ENCODE results near the gene GUCA1A.

The GUCA1A gene

DNA sequence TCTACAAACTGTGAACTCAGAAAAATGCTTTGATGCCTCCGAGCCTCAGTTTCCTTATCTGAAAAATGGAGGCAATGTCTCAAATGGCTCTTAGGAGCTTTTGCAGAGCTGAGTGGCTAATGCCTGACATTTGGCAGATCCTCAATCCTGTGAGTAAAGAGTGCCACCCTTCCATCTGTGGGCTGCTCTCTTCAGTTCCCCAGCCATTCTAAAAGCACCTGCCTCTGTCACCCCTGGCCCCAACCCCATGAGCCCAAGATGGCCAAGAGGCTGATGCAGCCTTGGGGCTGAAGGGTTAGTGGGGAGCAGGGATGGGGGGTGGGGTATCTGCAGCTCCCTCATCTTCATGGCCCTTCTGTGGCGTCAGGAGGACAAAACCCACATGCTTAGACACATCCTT is 14.5 kb upstream of the GUCA1A start:
- no peak overlapping the region for H3K9ac ChIP-seq (ENCODE audit: low read length)
- no peaks in the 10 kb centered on the region for H3K9me3 ChIP-seq (ENCODE audit: insufficient read depth, low read length)
- no peak overlapping the region for H3K27ac ChIP-seq (ENCODE audit: low read depth, low read length)
- H2AFZ ChIP-seq (ENCODE audit: low read depth, low read length, severe bottlenecking): no peak overlapping the region
- no peak overlapping the region for H3K4me3 ChIP-seq (ENCODE audit: insufficient read depth, low read length, poor library complexity, severe bottlenecking)
- no peak overlapping the region for H3K4me2 ChIP-seq (ENCODE audit: low read depth, low read length, poor library complexity, severe bottlenecking)
- no peaks in the 10 kb centered on the region for H3K9me2 ChIP-seq (replicated peaks; ENCODE audit: insufficient read depth, low read length)
- H3K79me2 ChIP-seq (ENCODE audit: insufficient read depth, low read length): no peaks in the 10 kb centered on the region
- H3F3A ChIP-seq (ENCODE audit: insufficient read depth): no peaks in the 10 kb centered on the region
- H3K36me3 ChIP-seq (ENCODE audit: low read length): no peaks in the 10 kb centered on the region
- H3K27me3 ChIP-seq (ENCODE audit: low read length): no peaks in the 10 kb centered on the region
- H4K20me1 ChIP-seq (ENCODE audit: low read depth, low read length): no peaks in the 10 kb centered on the region
- no peak for TF ChIP-seq EZH2phosphoT487 (conservative IDR thresholded peaks at IDR 0.05; ENCODE audit: low read length)
- TF ChIP-seq, protein P1, sequence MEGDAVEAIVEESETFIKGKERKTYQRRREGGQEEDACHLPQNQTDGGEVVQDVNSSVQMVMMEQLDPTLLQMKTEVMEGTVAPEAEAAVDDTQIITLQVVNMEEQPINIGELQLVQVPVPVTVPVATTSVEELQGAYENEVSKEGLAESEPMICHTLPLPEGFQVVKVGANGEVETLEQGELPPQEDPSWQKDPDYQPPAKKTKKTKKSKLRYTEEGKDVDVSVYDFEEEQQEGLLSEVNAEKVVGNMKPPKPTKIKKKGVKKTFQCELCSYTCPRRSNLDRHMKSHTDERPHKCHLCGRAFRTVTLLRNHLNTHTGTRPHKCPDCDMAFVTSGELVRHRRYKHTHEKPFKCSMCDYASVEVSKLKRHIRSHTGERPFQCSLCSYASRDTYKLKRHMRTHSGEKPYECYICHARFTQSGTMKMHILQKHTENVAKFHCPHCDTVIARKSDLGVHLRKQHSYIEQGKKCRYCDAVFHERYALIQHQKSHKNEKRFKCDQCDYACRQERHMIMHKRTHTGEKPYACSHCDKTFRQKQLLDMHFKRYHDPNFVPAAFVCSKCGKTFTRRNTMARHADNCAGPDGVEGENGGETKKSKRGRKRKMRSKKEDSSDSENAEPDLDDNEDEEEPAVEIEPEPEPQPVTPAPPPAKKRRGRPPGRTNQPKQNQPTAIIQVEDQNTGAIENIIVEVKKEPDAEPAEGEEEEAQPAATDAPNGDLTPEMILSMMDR (IDR thresholded peaks at IDR 0.05; ENCODE audit: insufficient read depth, low read length, poor library complexity, severe bottlenecking): no peak

- H3K9ac ChIP-seq (ENCODE audit: low read length): no peak overlapping the region
Measured at GRCh38 chr6:42159431-42160024, 13.6 kb upstream of the GUCA1A start.

DNA sequence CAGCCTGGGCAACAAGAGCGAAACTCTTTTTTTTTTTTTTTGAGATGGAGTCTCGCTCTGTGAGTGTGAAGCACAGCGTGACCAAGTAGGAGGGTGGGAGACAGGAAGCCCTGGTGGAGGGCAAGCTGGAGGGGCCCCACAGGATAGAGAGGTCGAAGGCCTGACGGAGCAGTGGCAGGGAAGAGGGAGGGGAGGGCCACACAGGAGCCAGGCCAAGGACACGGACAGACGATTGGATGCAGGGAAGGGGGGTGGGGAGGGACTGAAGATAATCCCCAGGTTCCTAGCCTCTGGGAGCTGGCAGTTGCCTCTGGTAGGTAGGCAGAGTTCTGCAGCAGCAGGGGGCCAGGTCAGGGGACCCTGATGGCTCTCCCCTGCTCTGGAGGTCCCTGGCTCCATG is 10.8 kb upstream of the GUCA1A start:
- H3K4me3 ChIP-seq (ENCODE audit: insufficient read depth, low read length, poor library complexity, severe bottlenecking): no peak overlapping the region

More at GRCh38 chr6:42159431-42160024, 13.6 kb upstream of the GUCA1A start:
- no peak overlapping the region for H3K4me2 ChIP-seq (ENCODE audit: low read depth, low read length, poor library complexity, severe bottlenecking)
- H3K4me3 ChIP-seq (ENCODE audit: insufficient read depth, low read length, poor library complexity, severe bottlenecking): no peak overlapping the region
- H4K20me1 ChIP-seq (ENCODE audit: low read depth, low read length): no peaks in the 10 kb centered on the region
- no peaks in the 10 kb centered on the region for H3F3A ChIP-seq (ENCODE audit: insufficient read depth)
- TF ChIP-seq, protein P1 (IDR thresholded peaks at IDR 0.05; ENCODE audit: insufficient read depth, low read length, poor library complexity, severe bottlenecking): no peak
- no peak for TF ChIP-seq EZH2phosphoT487 (conservative IDR thresholded peaks at IDR 0.05; ENCODE audit: low read length)
- H3K9me2 ChIP-seq (replicated peaks; ENCODE audit: insufficient read depth, low read length): no peaks in the 10 kb centered on the region
- H3K79me2 ChIP-seq (ENCODE audit: insufficient read depth, low read length): no peaks in the 10 kb centered on the region
- H3K27me3 ChIP-seq (ENCODE audit: low read length): no peaks in the 10 kb centered on the region
- H3K27ac ChIP-seq (ENCODE audit: low read depth, low read length): no peak overlapping the region
- H3K36me3 ChIP-seq (ENCODE audit: low read length): no peaks in the 10 kb centered on the region
- H2AFZ ChIP-seq (ENCODE audit: low read depth, low read length, severe bottlenecking): no peak overlapping the region
- H3K9me3 ChIP-seq (ENCODE audit: insufficient read depth, low read length): no peaks in the 10 kb centered on the region

More for the DNA sequence above, 10.8 kb upstream of the GUCA1A start:
- Histone ChIP-seq H3F3A (ENCODE audit: insufficient read depth) (no peaks in the 10 kb centered on the region), H3K9me3 (ENCODE audit: insufficient read depth, low read length) (no peaks in the 10 kb centered on the region), H4K20me1 (ENCODE audit: low read depth, low read length) (no peaks in the 10 kb centered on the region), H3K4me2 (ENCODE audit: low read depth, low read length, poor library complexity, severe bottlenecking) (no peak overlapping the region), H2AFZ (ENCODE audit: low read depth, low read length, severe bottlenecking) (no peak overlapping the region), H3K27me3 (ENCODE audit: low read length) (no peaks in the 10 kb centered on the region), H3K79me2 (ENCODE audit: insufficient read depth, low read length) (no peaks in the 10 kb centered on the region), H3K27ac (ENCODE audit: low read depth, low read length) (no peak overlapping the region), H3K9ac (ENCODE audit: low read length) (no peak overlapping the region), H3K9me2 (replicated peaks; ENCODE audit: insufficient read depth, low read length) (no peaks in the 10 kb centered on the region), H3K36me3 (ENCODE audit: low read length) (no peaks in the 10 kb centered on the region)
- TF ChIP-seq, protein P1 (IDR thresholded peaks at IDR 0.05; ENCODE audit: insufficient read depth, low read length, poor library complexity, severe bottlenecking): no peak
- no peak for TF ChIP-seq EZH2phosphoT487 (conservative IDR thresholded peaks at IDR 0.05; ENCODE audit: low read length)

All from SU-DHL-6 (cell line).